GM23338 (cell line): ENCODE measurements around the gene MKLN1. TPM values are rescaled to one million over a fixed set of nuclear protein-coding genes. Genes with fewer than 3 reads are reported as not detected.
A peak's percentile ranks its signal among the peaks of the same experiment; 100 is the strongest.

Source experiments
- ATAC-seq: fragments of 200-7000 bp; cut with Tn5 transposase; 3 replicates; pipeline ENCODE4 v1.9.1; 2020
- DNase-seq: peaks from one replicate; pipeline ENCODE4 v3.0.0-alpha.2; 2015; ENCODE audit warnings: low spot score
- H2AFZ ChIP-seq: fragments of 200-600 bp; sonication (generic); 2 replicates; pipeline ENCODE4 v1.8.0; 2016; ENCODE audit warnings: antibody characterized with exemption, mild to moderate bottlenecking, moderate library complexity
- H3F3A ChIP-seq: fragments of 200-600 bp; sonication (generic); replicated peaks from 2 replicates; pipeline ENCODE4 v1.8.0; 2017; ENCODE audit warnings: antibody characterized with exemption, mixed run types, low read depth
- H3K27ac ChIP-seq: fragments of 200-600 bp; sonication (generic); 2 replicates; pipeline ENCODE4 v1.6.1; 2016; ENCODE audit warnings: low read depth
- H3K27me3 ChIP-seq: fragments of 200-600 bp; sonication (generic); 2 replicates; pipeline ENCODE4 v1.8.0; 2016; ENCODE audit warnings: mild to moderate bottlenecking, mixed run types, moderate library complexity; ENCODE audit not compliant: insufficient read depth
- H3K36me3 ChIP-seq: fragments of 200-600 bp; sonication (generic); 2 replicates; pipeline ENCODE4 v1.8.0; 2016; ENCODE audit warnings: mild to moderate bottlenecking; ENCODE audit not compliant: insufficient read depth
- H3K4me1 ChIP-seq: fragments of 200-600 bp; sonication (generic); 2 replicates; pipeline ENCODE4 v1.8.0; 2016; ENCODE audit warnings: mild to moderate bottlenecking, moderate library complexity; ENCODE audit not compliant: insufficient read depth
- H3K4me2 ChIP-seq: fragments of 200-600 bp; sonication (generic); 2 replicates; pipeline ENCODE4 v1.7.1; 2017; ENCODE audit warnings: mixed run types
- H3K4me3 ChIP-seq: fragments of 200-600 bp; sonication (generic); 2 replicates; pipeline ENCODE4 v1.6.1; 2016; ENCODE audit warnings: mixed run types
- H3K79me2 ChIP-seq: fragments of 200-600 bp; sonication (generic); replicated peaks from 2 replicates; pipeline ENCODE4 v1.8.0; 2017; ENCODE audit warnings: mild to moderate bottlenecking; ENCODE audit not compliant: insufficient read depth
- H3K9me2 ChIP-seq: fragments of 200-600 bp; sonication (generic); 2 replicates; pipeline ENCODE4 v1.8.0; 2017; ENCODE audit not compliant: insufficient read depth
- H4K20me1 ChIP-seq: fragments of 200-600 bp; sonication (generic); replicated peaks from 2 replicates; pipeline ENCODE4 v1.8.0; 2017; ENCODE audit warnings: mild to moderate bottlenecking; ENCODE audit not compliant: insufficient read depth
- H3K27ac Mint-ChIP-seq: 2 replicates; pipeline ENCODE4 v1.8.0; 2020; ENCODE audit warnings: inconsistent platforms, mild to moderate bottlenecking, moderate library complexity, mixed read lengths
- H3K27me3 Mint-ChIP-seq: 3 replicates; pipeline ENCODE4 v1.8.0; 2022; ENCODE audit warnings: low read depth, mild to moderate bottlenecking, moderate library complexity, mixed read lengths, inconsistent platforms; ENCODE audit not compliant: insufficient read depth, poor library complexity
- H3K36me3 Mint-ChIP-seq: 3 replicates; pipeline ENCODE4 v1.8.0; 2021; ENCODE audit warnings: low read depth, mild to moderate bottlenecking, inconsistent platforms, moderate library complexity, mixed read lengths
- H3K4me1 Mint-ChIP-seq: 3 replicates; pipeline ENCODE4 v1.8.0; 2020; ENCODE audit warnings: mild to moderate bottlenecking, inconsistent platforms, mixed read lengths
- H3K4me3 Mint-ChIP-seq: 3 replicates; pipeline ENCODE4 v1.8.0; 2021; ENCODE audit warnings: moderate library complexity, mild to moderate bottlenecking, inconsistent platforms, mixed read lengths
- H3K9me3 Mint-ChIP-seq: 3 replicates; pipeline ENCODE4 v1.8.0; 2020; ENCODE audit warnings: moderate library complexity, mild to moderate bottlenecking, inconsistent platforms, mixed read lengths
- EZH2phosphoT487 ChIP-seq: fragments of 200-600 bp; sonication (generic); IDR thresholded peaks from one replicate; pipeline ENCODE4 v1.8.1; 2018; ENCODE audit warnings: antibody characterized with exemption; ENCODE audit not compliant: unreplicated experiment
- POLR2AphosphoS5 ChIP-seq: IDR thresholded peaks from 2 replicates; pipeline ENCODE4 v1.6.1; 2016; ENCODE audit warnings: antibody characterized with exemption, low read depth
- polyA plus RNA-seq: library from polyadenylated mRNA; unstranded; fragments of >200 nt; fragmentation: Nextera tagmentation; extraction: Ambion mirVana; gene quantifications from 2 replicates; pipeline ENCODE4 v1.2.1, GENCODE V29; 2016
- total RNA-seq: library from RNA; depleted of rRNA; stranded (reverse); fragments of >200 nt; shearing (Covaris generic); gene quantifications from 2 replicates; pipeline ENCODE4 v1.2.3, GENCODE V29; 2014
- TF ChIP-seq, protein P1 (sequence below): fragments of 250-450 bp; sonication (Bioruptor Pico); IDR thresholded peaks from 2 replicates; pipeline ENCODE4 v1.5.0; 2020; ENCODE audit warnings: mild to moderate bottlenecking, moderate library complexity

MKLN1 gene
- total and polyA plus RNA-seq, 2 experiments from 2014 or later: 25.3 to 46.5 TPM

DNA sequence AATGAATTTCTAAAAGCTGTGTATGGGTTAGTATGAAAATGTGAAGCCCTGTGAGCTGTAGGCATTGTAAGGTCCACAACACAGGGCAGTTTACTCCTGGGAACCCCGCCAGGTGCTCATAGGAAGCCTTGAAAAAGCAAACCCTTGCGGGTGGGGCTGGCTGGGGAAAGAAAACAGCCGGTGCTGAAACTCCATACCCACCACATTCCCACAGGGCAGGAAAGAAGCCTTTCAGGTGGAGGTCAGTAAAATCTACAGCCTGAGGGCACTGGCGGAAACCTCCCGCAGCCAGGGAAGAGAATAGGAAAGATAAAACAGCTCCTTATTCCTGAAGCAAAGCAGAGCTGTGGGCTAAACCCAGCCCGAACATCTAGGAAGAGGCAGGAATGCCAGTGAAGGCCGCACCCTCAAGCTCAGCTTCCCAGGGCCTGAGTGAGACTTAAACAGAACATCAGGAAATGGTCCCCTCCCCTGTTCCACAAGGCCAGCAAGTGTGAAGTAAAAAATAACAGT lies 194.0 kb downstream of the MKLN1 start (continued):
- TF ChIP-seq, protein P1, sequence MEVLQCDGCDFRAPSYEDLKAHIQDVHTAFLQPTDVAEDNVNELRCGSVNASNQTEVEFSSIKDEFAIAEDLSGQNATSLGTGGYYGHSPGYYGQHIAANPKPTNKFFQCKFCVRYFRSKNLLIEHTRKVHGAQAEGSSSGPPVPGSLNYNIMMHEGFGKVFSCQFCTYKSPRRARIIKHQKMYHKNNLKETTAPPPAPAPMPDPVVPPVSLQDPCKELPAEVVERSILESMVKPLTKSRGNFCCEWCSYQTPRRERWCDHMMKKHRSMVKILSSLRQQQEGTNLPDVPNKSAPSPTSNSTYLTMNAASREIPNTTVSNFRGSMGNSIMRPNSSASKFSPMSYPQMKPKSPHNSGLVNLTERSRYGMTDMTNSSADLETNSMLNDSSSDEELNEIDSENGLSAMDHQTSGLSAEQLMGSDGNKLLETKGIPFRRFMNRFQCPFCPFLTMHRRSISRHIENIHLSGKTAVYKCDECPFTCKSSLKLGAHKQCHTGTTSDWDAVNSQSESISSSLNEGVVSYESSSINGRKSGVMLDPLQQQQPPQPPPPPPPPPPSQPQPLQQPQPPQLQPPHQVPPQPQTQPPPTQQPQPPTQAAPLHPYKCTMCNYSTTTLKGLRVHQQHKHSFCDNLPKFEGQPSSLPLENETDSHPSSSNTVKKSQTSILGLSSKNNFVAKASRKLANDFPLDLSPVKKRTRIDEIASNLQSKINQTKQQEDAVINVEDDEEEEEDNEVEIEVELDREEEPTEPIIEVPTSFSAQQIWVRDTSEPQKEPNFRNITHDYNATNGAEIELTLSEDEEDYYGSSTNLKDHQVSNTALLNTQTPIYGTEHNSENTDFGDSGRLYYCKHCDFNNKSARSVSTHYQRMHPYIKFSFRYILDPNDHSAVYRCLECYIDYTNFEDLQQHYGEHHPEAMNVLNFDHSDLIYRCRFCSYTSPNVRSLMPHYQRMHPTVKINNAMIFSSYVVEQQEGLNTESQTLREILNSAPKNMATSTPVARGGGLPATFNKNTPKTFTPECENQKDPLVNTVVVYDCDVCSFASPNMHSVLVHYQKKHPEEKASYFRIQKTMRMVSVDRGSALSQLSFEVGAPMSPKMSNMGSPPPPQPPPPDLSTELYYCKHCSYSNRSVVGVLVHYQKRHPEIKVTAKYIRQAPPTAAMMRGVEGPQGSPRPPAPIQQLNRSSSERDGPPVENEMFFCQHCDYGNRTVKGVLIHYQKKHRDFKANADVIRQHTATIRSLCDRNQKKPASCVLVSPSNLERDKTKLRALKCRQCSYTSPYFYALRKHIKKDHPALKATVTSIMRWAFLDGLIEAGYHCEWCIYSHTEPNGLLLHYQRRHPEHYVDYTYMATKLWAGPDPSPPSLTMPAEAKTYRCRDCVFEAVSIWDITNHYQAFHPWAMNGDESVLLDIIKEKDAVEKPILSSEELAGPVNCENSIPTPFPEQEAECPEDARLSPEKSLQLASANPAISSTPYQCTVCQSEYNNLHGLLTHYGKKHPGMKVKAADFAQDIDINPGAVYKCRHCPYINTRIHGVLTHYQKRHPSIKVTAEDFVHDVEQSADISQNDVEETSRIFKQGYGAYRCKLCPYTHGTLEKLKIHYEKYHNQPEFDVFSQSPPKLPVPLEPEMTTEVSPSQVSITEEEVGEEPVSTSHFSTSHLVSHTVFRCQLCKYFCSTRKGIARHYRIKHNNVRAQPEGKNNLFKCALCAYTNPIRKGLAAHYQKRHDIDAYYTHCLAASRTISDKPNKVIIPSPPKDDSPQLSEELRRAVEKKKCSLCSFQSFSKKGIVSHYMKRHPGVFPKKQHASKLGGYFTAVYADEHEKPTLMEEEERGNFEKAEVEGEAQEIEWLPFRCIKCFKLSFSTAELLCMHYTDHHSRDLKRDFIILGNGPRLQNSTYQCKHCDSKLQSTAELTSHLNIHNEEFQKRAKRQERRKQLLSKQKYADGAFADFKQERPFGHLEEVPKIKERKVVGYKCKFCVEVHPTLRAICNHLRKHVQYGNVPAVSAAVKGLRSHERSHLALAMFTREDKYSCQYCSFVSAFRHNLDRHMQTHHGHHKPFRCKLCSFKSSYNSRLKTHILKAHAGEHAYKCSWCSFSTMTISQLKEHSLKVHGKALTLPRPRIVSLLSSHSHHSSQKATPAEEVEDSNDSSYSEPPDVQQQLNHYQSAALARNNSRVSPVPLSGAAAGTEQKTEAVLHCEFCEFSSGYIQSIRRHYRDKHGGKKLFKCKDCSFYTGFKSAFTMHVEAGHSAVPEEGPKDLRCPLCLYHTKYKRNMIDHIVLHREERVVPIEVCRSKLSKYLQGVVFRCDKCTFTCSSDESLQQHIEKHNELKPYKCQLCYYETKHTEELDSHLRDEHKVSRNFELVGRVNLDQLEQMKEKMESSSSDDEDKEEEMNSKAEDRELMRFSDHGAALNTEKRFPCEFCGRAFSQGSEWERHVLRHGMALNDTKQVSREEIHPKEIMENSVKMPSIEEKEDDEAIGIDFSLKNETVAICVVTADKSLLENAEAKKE (CRISPR knock-in tag): no peak

DNA sequence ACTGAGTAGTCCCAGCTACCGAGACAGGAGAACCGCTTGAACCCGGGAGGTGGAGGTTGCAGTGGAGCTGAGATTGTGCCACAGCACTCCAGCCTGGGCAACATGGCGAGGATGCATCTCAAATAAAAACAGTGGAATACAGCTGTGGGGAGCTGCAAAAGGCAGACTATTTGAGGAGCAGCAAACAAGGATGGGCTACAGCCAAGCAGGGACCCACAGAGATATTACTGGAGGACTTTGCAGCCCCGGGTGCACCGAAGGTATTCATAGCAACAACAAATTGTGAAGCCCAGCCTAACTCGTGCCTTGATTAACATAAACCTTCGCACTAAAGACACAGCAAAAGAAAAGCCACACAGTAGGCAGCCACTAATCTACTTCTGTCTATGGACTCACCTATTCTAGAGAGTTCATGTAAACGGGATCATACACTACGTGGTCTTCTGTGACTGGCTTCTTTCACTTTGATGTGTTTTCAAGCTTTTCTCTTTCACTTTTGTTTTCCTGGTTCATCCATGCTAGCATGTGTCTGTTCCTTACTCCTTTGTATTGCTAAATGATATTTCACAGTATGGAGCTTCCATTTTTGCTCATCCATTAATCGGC lies 194.8 kb downstream of the MKLN1 start:
- H3F3A ChIP-seq: peaks cover 29% of the 10 kb centered on the region
- ATAC-seq (peak; percentile 12), DNase-seq (no peak)
- peaks cover 81% of the 10 kb centered on the region for H3K4me1 Mint-ChIP-seq
- H3K27me3 ChIP-seq: no peaks in the 10 kb centered on the region
- no peaks in the 10 kb centered on the region for H3K9me2 ChIP-seq
- peaks cover 100% of the 10 kb centered on the region for H3K79me2 ChIP-seq
- H3K36me3 Mint-ChIP-seq: peaks cover 52% of the 10 kb centered on the region
- H3K27ac Mint-ChIP-seq: peak overlapping the region; percentile 81
- H4K20me1 ChIP-seq: peaks cover 92% of the 10 kb centered on the region
- peak overlapping the region; percentile 15; the same call in 1 of the 2 replicates for H3K4me3 ChIP-seq
- peak overlapping the region; percentile 68 for H3K27ac ChIP-seq
- peaks cover 17% of the 10 kb centered on the region for H3K27me3 Mint-ChIP-seq
- H3K36me3 ChIP-seq: no peaks in the 10 kb centered on the region; the same call in 1 of the 2 replicates
- TF ChIP-seq EZH2phosphoT487: no peak
- TF ChIP-seq POLR2AphosphoS5: peak; percentile 37; the same call in 1 of the 2 replicates
- H3K9me3 Mint-ChIP-seq: no peaks in the 10 kb centered on the region
- peak overlapping the region; percentile 67 for H3K4me2 ChIP-seq
- H2AFZ ChIP-seq: no peak overlapping the region
- no peak overlapping the region; the same call in 2 of the 3 replicates for H3K4me3 Mint-ChIP-seq
- peaks cover 89% of the 10 kb centered on the region for H3K4me1 ChIP-seq
